ENCODE measurements around the gene CPEB1.

The CPEB1 gene

DNA sequence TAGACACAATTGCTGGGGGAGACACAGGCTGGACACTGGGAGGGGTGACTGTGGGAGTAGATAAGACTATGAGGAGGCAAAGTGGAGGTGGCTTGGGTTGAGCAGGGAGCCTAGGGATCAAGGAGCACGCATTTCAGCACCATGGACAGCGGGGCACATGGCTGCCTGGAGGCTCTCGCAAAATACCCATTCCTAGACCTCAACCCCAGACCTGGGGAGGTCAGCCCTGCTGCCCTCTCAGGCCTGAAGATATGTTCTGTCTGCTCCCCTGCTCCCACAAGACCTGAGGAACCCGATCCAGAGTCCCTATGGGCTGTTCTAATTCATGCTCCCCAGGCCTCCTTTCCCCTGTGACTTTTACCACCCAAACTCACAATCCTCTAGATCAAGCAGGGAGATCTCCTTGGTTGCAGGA lies 16.0 kb upstream of the CPEB1 start:
- ChIA-PET POLR2A (no interaction called here), CTCF (no interaction called here)
- DNase-seq (ENCODE audit: extremely low spot score) = peak; percentile 69
- TF ChIP-seq, protein P1, sequence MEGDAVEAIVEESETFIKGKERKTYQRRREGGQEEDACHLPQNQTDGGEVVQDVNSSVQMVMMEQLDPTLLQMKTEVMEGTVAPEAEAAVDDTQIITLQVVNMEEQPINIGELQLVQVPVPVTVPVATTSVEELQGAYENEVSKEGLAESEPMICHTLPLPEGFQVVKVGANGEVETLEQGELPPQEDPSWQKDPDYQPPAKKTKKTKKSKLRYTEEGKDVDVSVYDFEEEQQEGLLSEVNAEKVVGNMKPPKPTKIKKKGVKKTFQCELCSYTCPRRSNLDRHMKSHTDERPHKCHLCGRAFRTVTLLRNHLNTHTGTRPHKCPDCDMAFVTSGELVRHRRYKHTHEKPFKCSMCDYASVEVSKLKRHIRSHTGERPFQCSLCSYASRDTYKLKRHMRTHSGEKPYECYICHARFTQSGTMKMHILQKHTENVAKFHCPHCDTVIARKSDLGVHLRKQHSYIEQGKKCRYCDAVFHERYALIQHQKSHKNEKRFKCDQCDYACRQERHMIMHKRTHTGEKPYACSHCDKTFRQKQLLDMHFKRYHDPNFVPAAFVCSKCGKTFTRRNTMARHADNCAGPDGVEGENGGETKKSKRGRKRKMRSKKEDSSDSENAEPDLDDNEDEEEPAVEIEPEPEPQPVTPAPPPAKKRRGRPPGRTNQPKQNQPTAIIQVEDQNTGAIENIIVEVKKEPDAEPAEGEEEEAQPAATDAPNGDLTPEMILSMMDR (IDR thresholded peaks at IDR 0.05; ENCODE audit: control extremely low read depth, extremely low read depth, low read depth, missing control alignments) = no peak

DNA sequence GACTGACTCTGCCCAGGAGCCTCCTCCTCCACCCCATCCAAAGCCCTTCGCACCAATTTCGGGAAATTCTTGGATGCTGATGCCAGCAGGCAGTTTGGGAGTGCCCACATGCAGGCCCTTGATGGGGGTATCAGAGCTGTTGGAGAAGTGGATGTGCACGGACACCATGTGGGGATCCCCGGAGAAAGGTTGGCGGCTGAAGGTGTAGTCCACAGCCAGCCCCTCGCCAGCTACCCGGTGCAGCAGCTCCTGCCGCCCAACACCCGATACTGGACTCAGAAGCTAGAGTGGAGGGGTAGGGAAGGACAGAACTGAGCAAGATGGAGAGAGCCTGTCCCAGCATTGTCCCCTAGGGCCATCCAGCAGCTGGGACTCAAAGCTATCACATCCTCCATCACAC lies 15.5 kb upstream of the CPEB1 start:
- POLR2A ChIA-PET = no interaction called here
- TF ChIP-seq, protein P1 (IDR thresholded peaks at IDR 0.05; ENCODE audit: control extremely low read depth, extremely low read depth, low read depth, missing control alignments) = no peak
- DNase-seq (ENCODE audit: extremely low spot score) = no peak
- CTCF ChIA-PET = no interaction called here

DNA sequence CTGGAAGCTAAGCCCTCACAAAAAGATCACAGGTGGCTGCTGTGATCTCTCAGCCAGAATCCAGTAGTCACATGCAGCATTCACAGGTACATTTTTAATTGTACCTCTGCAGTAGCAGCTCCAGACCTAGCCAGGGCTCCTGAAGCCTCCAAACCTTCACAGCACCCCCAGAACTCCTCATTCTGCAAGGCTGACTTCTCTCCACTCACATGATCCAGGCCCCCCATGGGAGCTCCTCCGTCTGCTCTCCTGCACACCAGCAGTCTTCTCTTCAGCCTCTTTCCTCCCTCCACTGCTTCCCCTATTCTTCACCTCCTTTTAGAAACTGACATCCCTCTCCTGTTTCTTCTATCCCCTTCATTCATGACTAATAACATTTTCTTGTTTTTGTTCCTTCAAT lies 13.2 kb upstream of the CPEB1 start:
- no peak for DNase-seq (ENCODE audit: extremely low spot score)
- ChIA-PET CTCF (no interaction called here), POLR2A (no interaction called here)
- TF ChIP-seq, protein P1 (IDR thresholded peaks at IDR 0.05; ENCODE audit: control extremely low read depth, extremely low read depth, low read depth, missing control alignments) = no peak

DNA sequence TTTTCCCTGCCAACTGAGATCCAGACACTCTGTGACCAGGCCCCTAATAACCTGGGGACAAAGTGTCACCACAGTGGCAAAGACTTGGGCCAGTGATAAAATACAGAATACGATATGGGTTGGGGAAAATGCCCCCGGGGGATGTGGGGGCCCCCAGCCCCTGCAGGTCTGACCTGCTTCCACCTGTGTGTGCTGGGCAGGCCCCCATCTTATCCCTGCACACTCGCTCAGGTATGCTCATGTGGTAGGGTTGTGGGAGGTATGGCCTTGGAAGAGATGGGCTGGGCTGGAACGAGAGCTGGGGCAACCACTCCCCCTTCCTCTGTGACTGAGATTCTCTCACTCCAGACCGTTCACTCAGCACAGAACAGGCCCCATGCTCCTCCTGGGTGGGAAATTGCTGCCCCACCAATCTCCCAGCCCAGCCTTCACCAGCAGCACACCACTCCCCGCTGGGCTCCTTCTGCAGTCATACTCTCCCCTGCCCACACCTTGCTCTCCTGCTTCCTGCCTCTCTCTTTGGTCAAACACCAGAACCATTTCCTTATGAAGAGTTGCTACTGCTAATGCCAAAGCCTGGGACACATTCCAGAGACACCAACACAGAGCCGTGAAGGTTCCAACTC lies 9.6 kb upstream of the CPEB1 start:
- no peak for DNase-seq (ENCODE audit: extremely low spot score)
- ChIA-PET POLR2A (no interaction called here), CTCF (no interaction called here)
- TF ChIP-seq, protein P1 (IDR thresholded peaks at IDR 0.05; ENCODE audit: control extremely low read depth, extremely low read depth, low read depth, missing control alignments) = no peak

DNA sequence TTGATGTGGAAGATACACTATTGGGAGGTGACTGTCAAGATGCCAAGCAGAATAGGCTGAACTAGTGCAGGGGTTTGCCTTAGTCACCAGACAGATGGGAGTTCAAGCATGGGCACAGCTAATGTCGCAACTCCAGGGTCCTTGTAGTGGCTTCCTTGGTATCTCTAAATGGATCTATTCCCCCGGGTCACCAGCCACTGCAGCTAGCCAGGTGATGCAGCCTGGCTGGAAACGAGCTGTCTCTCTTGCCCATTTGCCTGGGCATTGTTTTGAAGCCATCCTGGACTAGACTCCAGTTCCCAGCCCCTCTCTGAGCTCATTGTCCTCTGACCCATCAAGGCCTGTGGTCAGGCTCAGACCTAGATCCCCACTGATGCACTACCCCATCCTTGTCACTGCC lies 8.4 kb upstream of the CPEB1 start:
- ChIA-PET CTCF (no interaction called here), POLR2A (no interaction called here)
- TF ChIP-seq, protein P1 (IDR thresholded peaks at IDR 0.05; ENCODE audit: control extremely low read depth, extremely low read depth, low read depth, missing control alignments) = no peak
- no peak for DNase-seq (ENCODE audit: extremely low spot score)

DNA sequence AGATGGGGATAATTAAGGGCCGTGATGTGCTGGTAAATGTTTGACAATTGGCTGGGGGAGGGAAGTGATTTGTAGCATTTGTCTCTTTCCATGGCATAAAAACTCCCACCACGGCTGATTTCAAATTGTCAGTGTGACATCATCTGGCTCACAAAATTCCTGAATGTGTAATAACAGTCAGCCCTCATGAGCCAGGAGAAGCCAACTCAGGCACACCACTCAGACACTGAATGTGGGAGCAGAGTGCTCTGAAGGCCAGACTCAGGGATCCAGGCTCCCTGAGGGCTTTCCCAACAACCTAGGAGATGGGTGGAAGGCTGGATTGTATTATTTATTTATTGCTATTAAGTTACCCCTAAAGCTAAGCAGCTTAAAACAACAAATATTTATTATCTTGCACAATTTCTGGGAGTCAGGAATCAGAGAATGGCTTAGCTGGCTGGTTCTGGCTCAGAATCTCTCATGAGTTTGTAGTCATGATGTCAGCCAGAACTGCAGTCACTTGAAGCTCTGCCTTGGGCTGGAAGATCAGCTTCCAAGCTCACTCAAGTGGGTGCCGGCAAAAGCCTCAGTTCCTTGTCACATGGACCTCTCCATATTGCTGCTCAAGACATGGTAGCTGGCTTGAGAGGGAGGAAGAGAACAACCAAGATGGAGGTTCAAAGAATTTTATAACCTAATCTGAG lies 6.5 kb upstream of the CPEB1 start:
- no peak for DNase-seq (ENCODE audit: extremely low spot score)
- TF ChIP-seq, protein P1 (IDR thresholded peaks at IDR 0.05; ENCODE audit: control extremely low read depth, extremely low read depth, low read depth, missing control alignments) = no peak
- CTCF ChIA-PET = interaction anchor here (0.9 kb wide), 1 partner anchor 10 kb away, joined by 3 read pairs; no protein-coding TSS in a partner anchor
- POLR2A ChIA-PET = no interaction called here

Measured in GM10248 (cell line).